ENCODE data around the gene SMC1B. TPM values are rescaled to one million over a fixed set of nuclear protein-coding genes. Genes with fewer than 3 reads are reported as not detected.
"Not testable (repeated sequence)": the region's sequence is repeated elsewhere in the genome, so short reads cannot be mapped to it uniquely, and the experiment has no call there.

Gene SMC1B
- total RNA-seq, 1 donor from 2014 or later: 0.13 TPM

DNA sequence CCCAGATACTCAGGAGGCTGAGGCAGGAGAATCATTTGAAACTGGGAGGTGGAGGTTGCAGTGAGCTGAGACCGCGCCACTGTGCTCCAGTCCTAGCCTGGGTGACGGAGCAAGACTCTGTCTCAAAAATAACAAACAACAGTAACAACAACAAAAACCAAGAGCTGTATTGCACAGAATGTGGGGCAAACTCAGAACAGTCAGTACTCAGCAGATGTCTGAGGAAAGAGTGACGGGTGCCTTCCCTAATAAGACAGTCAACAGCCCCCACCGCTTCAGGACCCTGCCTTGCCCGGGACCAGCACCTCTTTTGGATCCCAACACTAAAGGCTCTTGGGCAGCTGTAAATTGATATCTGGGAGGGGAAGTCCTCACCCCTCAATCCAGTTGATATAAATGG, 40.4 kb upstream of the SMC1B start:
- no peak for ATAC-seq (ENCODE audit: low read depth)
- peaks cover 24% of the 10 kb centered on the region for H3K27me3 Mint-ChIP-seq
- H3K9me3 Mint-ChIP-seq: no peaks in the 10 kb centered on the region
- ChIA-PET CTCF (no interaction called here), POLR2A (no interaction called here)
- no peak for DNase-seq
- no peaks in the 10 kb centered on the region for H3K4me1 Mint-ChIP-seq
- H3K36me3 Mint-ChIP-seq (ENCODE audit: low read depth): no peaks in the 10 kb centered on the region
- TF ChIP-seq, protein P1, sequence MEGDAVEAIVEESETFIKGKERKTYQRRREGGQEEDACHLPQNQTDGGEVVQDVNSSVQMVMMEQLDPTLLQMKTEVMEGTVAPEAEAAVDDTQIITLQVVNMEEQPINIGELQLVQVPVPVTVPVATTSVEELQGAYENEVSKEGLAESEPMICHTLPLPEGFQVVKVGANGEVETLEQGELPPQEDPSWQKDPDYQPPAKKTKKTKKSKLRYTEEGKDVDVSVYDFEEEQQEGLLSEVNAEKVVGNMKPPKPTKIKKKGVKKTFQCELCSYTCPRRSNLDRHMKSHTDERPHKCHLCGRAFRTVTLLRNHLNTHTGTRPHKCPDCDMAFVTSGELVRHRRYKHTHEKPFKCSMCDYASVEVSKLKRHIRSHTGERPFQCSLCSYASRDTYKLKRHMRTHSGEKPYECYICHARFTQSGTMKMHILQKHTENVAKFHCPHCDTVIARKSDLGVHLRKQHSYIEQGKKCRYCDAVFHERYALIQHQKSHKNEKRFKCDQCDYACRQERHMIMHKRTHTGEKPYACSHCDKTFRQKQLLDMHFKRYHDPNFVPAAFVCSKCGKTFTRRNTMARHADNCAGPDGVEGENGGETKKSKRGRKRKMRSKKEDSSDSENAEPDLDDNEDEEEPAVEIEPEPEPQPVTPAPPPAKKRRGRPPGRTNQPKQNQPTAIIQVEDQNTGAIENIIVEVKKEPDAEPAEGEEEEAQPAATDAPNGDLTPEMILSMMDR (IDR thresholded peaks at IDR 0.05): no peak
- no peak overlapping the region for H3K4me3 Mint-ChIP-seq
- intact Hi-C loops (cut with micrococcal nuclease): no loop called here
- H3K27ac Mint-ChIP-seq: no peak overlapping the region

DNA sequence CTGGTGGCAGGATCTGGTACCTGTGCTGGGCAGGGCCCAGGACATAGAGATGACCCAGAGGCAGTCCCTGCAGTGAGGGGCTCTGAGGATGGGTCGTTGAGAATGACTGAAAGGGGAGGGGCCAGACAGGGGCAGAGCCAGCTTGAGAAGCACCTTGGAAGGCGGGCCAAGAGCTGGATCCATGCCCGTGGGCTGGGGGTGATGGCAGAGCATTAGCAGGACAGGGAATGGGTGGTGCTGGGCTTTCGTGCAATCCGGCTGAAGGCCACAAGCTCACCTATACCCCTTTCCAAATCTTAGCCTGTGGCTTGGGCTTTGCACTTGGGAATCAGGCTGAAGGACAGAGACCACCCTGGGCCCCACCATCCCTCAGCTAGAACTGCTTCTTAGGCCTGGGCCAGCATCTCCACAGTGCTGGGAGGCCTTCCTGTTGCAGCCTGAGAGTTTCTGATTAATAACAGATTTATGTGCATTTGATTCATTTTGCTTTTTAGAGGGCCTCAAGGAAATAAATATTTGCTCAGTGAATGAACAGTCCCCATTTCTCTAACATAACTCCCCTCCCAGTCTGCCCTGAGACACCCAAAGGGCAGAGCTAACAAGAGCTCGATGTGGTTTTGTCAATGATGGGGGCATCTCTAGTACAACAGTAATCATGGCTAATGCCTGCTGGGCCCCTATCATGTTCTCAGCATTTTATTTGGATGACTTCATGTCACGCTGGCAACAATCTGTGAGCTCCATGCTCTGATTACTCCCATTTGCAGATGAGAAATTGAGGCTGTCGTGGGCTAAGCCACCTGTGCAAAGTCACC, 39.4 kb upstream of the SMC1B start:
- Mint-ChIP-seq H3K27me3 (peaks cover 24% of the 10 kb centered on the region), H3K27ac (no peak overlapping the region)

DNA sequence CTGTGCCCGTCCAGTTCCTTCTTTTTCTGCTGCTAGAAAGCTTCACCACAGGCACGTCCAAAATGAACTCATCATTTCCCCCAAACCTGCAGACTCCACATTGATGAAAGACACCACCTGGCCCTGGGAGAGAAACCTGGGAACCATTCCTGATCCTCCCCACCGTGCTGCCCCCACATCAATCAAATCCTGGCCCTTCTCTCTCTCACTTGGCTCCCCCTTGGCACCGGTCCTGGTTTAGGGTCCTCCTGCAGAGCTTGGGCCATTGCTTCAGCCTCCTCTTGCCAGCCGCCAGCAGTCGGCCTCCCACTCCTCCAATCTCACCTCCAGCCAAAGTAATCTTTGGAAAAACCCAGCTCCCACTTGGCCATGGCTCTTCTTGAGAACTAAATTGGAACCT, 38.6 kb upstream of the SMC1B start:
- Mint-ChIP-seq H3K27ac (no peak overlapping the region), H3K9me3 (no peaks in the 10 kb centered on the region), H3K4me1 (no peaks in the 10 kb centered on the region), H3K4me3 (no peak overlapping the region), H3K27me3 (peaks cover 19% of the 10 kb centered on the region), H3K36me3 (ENCODE audit: low read depth) (no peaks in the 10 kb centered on the region)
- ATAC-seq (ENCODE audit: low read depth) (no peak), DNase-seq (no peak)
- TF ChIP-seq, protein P1 (IDR thresholded peaks at IDR 0.05): no peak
- POLR2A ChIA-PET: no interaction called here
- intact Hi-C loops (cut with micrococcal nuclease): no loop called here
- CTCF ChIA-PET: no interaction called here

More for the DNA sequence above, 39.4 kb upstream of the SMC1B start:
- CTCF ChIA-PET: no interaction called here
- TF ChIP-seq, protein P1 (IDR thresholded peaks at IDR 0.05): no peak
- no peak for DNase-seq
- intact Hi-C loops (cut with micrococcal nuclease): no loop called here
- H3K4me3 Mint-ChIP-seq: no peak overlapping the region
- H3K9me3 Mint-ChIP-seq: no peaks in the 10 kb centered on the region
- no peaks in the 10 kb centered on the region for H3K4me1 Mint-ChIP-seq
- no peak for ATAC-seq (ENCODE audit: low read depth)
- no peaks in the 10 kb centered on the region for H3K36me3 Mint-ChIP-seq (ENCODE audit: low read depth)
- POLR2A ChIA-PET: no interaction called here

DNA sequence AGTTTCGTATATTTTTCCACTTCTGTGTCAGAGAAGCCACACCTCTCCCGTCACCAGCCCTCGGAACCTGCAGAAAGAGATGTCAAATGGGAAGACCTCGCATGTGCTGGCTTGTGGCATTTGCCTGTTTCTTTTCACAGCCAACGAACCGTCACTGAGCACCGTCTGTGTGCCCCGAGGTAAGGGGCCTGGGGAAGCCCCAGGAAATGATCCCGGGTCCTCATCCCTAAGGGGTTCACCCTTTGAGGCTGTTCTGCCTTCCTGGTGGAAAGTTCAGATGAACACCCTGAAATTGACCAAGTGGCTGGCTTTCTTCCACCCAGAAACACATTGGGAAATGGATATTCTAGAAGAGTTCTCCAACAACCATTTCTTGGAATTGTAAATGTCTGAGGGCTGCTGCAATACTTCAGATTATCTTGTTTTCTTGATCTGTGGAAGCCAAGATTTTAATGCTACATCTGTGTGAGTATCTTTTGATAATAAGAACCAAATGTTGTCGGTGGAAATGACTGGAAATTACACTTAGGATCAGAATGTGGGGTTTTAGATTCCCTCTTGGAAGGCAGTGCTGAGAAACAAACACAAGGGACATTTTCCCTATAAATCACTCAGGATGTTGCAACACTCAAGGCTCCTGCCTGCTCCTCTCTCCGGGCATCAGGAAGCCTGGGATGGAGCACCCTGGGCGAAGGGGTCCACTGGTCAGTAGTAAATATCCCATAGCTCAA, 37.7 kb upstream of the SMC1B start:
- intact Hi-C loops (cut with micrococcal nuclease): no loop called here
- no peak overlapping the region for H3K4me3 Mint-ChIP-seq
- H3K36me3 Mint-ChIP-seq (ENCODE audit: low read depth): no peaks in the 10 kb centered on the region
- peaks cover 18% of the 10 kb centered on the region for H3K27me3 Mint-ChIP-seq
- ATAC-seq (ENCODE audit: low read depth) (no peak), DNase-seq (no peak)
- ChIA-PET CTCF (no interaction called here), POLR2A (no interaction called here)
- no peaks in the 10 kb centered on the region for H3K4me1 Mint-ChIP-seq
- no peak overlapping the region for H3K27ac Mint-ChIP-seq
- TF ChIP-seq, protein P1 (IDR thresholded peaks at IDR 0.05): no peak
- no peaks in the 10 kb centered on the region for H3K9me3 Mint-ChIP-seq

DNA sequence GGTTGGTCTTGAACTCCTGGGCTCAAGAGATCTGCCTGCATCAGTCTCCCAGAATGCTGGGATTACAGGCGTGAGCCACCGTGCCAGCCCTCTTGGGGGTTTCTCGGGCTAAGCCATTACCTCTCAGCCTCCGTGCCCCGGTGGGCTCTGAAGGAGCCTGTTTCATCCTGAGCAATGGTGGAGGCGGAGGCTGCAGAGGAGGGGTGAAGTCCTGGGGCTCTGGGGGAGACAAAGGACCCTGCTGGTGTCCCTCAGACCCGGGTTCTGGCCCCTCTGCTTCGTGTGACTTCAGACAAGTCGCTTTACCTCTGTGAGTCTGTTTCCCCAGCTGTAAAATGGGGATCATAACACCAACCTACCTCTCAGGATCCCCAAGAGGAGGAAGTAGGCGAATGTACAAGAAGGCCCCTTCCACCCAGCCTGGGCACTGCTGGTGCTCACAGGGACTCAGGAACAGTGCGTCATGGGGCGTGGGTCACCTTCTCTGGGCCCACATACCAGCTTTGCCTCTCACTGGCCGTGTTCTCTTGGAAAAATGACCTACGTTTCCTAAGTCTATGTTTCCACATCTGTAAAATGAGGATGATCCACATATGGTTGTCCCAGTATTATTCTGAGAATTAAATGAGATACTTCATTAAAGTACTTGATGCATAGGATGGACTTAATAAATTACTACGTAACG, 36.8 kb upstream of the SMC1B start:
- Mint-ChIP-seq H3K36me3 (ENCODE audit: low read depth) (no peaks in the 10 kb centered on the region), H3K4me1 (no peaks in the 10 kb centered on the region), H3K27ac (no peak overlapping the region), H3K9me3 (no peaks in the 10 kb centered on the region), H3K27me3 (peaks cover 18% of the 10 kb centered on the region), H3K4me3 (no peak overlapping the region)
- intact Hi-C loops (cut with micrococcal nuclease): no loop called here
- ATAC-seq (ENCODE audit: low read depth): no peak
- DNase-seq: no peak
- ChIA-PET POLR2A (no interaction called here), CTCF (no interaction called here)
- TF ChIP-seq, protein P1 (IDR thresholded peaks at IDR 0.05): no peak

DNA sequence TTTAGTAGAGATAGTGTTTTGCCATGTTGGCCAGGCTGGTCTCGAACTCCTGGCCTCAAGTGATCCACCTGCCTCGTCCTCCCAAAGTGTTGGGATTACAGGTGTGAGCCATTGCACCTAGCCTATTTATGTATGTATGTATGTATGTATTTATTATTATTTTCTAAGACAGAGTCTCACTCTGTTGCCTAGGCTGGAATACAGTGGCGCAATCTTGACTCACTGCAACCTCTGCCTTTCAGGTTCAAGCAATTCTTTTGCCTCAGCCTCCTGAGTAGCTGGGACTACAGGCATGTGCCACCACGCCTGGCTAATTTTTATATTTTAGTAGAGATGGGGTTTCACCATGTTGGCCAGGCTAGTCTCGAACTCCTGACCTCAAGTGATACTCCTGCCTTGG, 36.0 kb upstream of the SMC1B start:
- H3K36me3 Mint-ChIP-seq (ENCODE audit: low read depth); H3K9me3 Mint-ChIP-seq; POLR2A ChIA-PET; intact Hi-C loops (cut with micrococcal nuclease); H3K4me3 Mint-ChIP-seq; CTCF ChIA-PET; ATAC-seq (ENCODE audit: low read depth); H3K4me1 Mint-ChIP-seq; H3K27ac Mint-ChIP-seq; DNase-seq: not testable (repeated sequence)
- H3K27me3 Mint-ChIP-seq: peaks cover 18% of the 10 kb centered on the region
